H1 (cell line): ENCODE results near the gene STK33. TPM values are rescaled to one million over a fixed set of nuclear protein-coding genes. Genes with fewer than 3 reads are reported as not detected.

Experiments
- CTCF ChIA-PET: fragments of 300-600 bp; sonication (Branson Sonifier 250); formaldehyde crosslinking; loops from one replicate; lab custom pipeline; 2021; ENCODE audit not compliant: partially characterized antibody; lab: Charles Lee
- POLR2A ChIA-PET: fragments of 300-600 bp; sonication (Branson Sonifier 250); formaldehyde crosslinking; loops from one replicate; lab custom pipeline; 2021; ENCODE audit warnings: inconsistent platforms; ENCODE audit not compliant: partially characterized antibody; lab: Charles Lee
- DNase-seq, 2 experiments: peaks; one replicate each; pipeline versions ENCODE4 v3.0.0 to v3.0.0-alpha.2; 2010 to 2022; ENCODE audit warnings: low spot score in 2 of 2, low read depth in 1 of 2, mixed read lengths in 1 of 2
- FAIRE-seq: peaks from 2 replicates; lab custom pipeline; 2011; peaks lifted over from hg19 to GRCh38; lab: Jason Lieb, UNC
- H2AFZ ChIP-seq: 2 replicates; pipeline ENCODE4 v1.8.1; 2012; ENCODE audit warnings: low read length, inconsistent platforms
- H2AK5ac ChIP-seq: 2 replicates; pipeline ENCODE4 v1.6.1; 2013; ENCODE audit warnings: low read depth, low read length
- H2BK120ac ChIP-seq: replicated peaks from 2 replicates; pipeline ENCODE3; 2013; ENCODE audit warnings: low read depth, low read length, inconsistent platforms
- H2BK12ac ChIP-seq: 2 replicates; pipeline ENCODE4 v1.6.1; 2013; ENCODE audit warnings: low read depth, low read length
- H2BK15ac ChIP-seq: 2 replicates; pipeline ENCODE4 v1.6.1; 2013; ENCODE audit warnings: low read length
- H2BK20ac ChIP-seq: 2 replicates; pipeline ENCODE4 v1.6.1; 2013; ENCODE audit warnings: low read length
- H2BK5ac ChIP-seq: 2 replicates; pipeline ENCODE4 v1.6.1; 2013; ENCODE audit warnings: low read depth, low read length
- H3K14ac ChIP-seq: 2 replicates; pipeline ENCODE4 v1.6.1; 2013; ENCODE audit warnings: inconsistent platforms; ENCODE audit not compliant: insufficient read length
- H3K18ac ChIP-seq: 2 replicates; pipeline ENCODE4 v1.6.1; 2013; ENCODE audit warnings: low read length; ENCODE audit errors: extremely low read depth
- H3K23ac ChIP-seq: 2 replicates; pipeline ENCODE4 v1.6.1; 2013; ENCODE audit warnings: inconsistent platforms; ENCODE audit not compliant: insufficient read length
- H3K23me2 ChIP-seq: 2 replicates; pipeline ENCODE4 v1.6.1; 2013; ENCODE audit warnings: low read depth, low read length
- H3K27ac ChIP-seq: 2 replicates; pipeline ENCODE4 v1.6.1; 2011; ENCODE audit warnings: low read depth, low read length, inconsistent platforms
- H3K27me3 ChIP-seq, 4 experiments: replicated peaks in 1 of 4; 1 replicate in 1 of 4; 2 replicates in 3 of 4; pipeline versions ENCODE4 v1.6.1 to v1.8.1; 2011 to 2013; ENCODE audit warnings: low read length in 3 of 4, mild to moderate bottlenecking in 3 of 4, inconsistent platforms in 2 of 4, mixed read lengths in 2 of 4, moderate library complexity in 1 of 4; ENCODE audit not compliant: control insufficient read depth in 3 of 4, insufficient read depth in 3 of 4; ENCODE audit errors: extremely low read depth in 1 of 4
- H3K36me3 ChIP-seq, 4 experiments: 2 replicates each; pipeline versions ENCODE4 v1.6.1 to v1.8.1; 2011 to 2013; ENCODE audit warnings: mild to moderate bottlenecking in 4 of 4, low read length in 3 of 4, moderate library complexity in 2 of 4, control low read depth in 1 of 4, inconsistent platforms in 1 of 4; ENCODE audit not compliant: insufficient read depth in 4 of 4, control insufficient read depth in 2 of 4
- H3K4ac ChIP-seq: replicated peaks from 2 replicates; pipeline ENCODE3; 2013; ENCODE audit warnings: low read length, low read depth, mixed read lengths, inconsistent platforms; ENCODE audit not compliant: insufficient read length
- H3K4me1 ChIP-seq, 4 experiments: replicated peaks in 1 of 4; 1 replicate in 1 of 4; 2 replicates in 3 of 4; pipeline versions ENCODE4 v1.6.1 to v1.8.1; 2011 to 2013; ENCODE audit warnings: low read length in 3 of 4, inconsistent platforms in 2 of 4, mixed read lengths in 1 of 4; ENCODE audit not compliant: insufficient read depth in 4 of 4, control insufficient read depth in 3 of 4
- H3K4me2 ChIP-seq, 2 experiments: 2 replicates each; pipeline versions ENCODE4 v1.6.1 to v1.8.1; 2011 to 2013; ENCODE audit warnings: low read depth in 2 of 2, low read length in 2 of 2, control low read depth in 1 of 2, inconsistent platforms in 1 of 2, mild to moderate bottlenecking in 1 of 2; ENCODE audit not compliant: insufficient read depth in 1 of 2
- H3K4me3 ChIP-seq, 4 experiments: fragments of 200-600, 300-600 bp in 1 of 4; sonication (generic), shearing (Covaris generic), sonication (Bioruptor Twin) in 1 of 4; 2 replicates each; pipeline versions ENCODE4 v1.5.1 to v1.8.1; 2011 to 2016; ENCODE audit warnings: low read length in 4 of 4, low read depth in 3 of 4, control low read depth in 2 of 4, inconsistent platforms in 2 of 4, mild to moderate bottlenecking in 2 of 4, mixed read lengths in 1 of 4, moderate library complexity in 1 of 4; ENCODE audit not compliant: insufficient read depth in 2 of 4; ENCODE audit errors: extremely low read depth in 1 of 4
- H3K56ac ChIP-seq: replicated peaks from 2 replicates; pipeline ENCODE3; 2013; ENCODE audit warnings: low read depth, mild to moderate bottlenecking, mixed read lengths, low read length, inconsistent platforms; ENCODE audit not compliant: insufficient read length
- H3K79me1 ChIP-seq: 2 replicates; pipeline ENCODE4 v1.6.1; 2013; ENCODE audit warnings: low read depth, low read length, control low read depth
- H3K79me2 ChIP-seq, 2 experiments: 2 replicates each; pipeline versions ENCODE4 v1.6.1 to v1.8.1; 2012 to 2013; ENCODE audit warnings: low read length in 2 of 2, mild to moderate bottlenecking in 2 of 2, inconsistent platforms in 1 of 2; ENCODE audit not compliant: insufficient read depth in 2 of 2, control insufficient read depth in 1 of 2
- H3K9ac ChIP-seq, 4 experiments: replicated peaks in 1 of 4; 1 replicate in 1 of 4; 2 replicates in 3 of 4; pipeline versions ENCODE4 v1.6.1 to v1.8.1; 2011 to 2013; ENCODE audit warnings: low read depth in 3 of 4, low read length in 3 of 4, control low read depth in 2 of 4, mild to moderate bottlenecking in 2 of 4, moderate library complexity in 2 of 4, inconsistent platforms in 1 of 4; ENCODE audit errors: extremely low read depth in 1 of 4
- H3K9me3 ChIP-seq, 2 experiments: 2 replicates each; pipeline versions ENCODE4 v1.6.1 to v1.8.1; 2012 to 2013; ENCODE audit warnings: mild to moderate bottlenecking in 2 of 2, moderate library complexity in 2 of 2, control low read depth in 1 of 2, inconsistent platforms in 1 of 2, low read depth in 1 of 2, low read length in 1 of 2, mixed read lengths in 1 of 2; ENCODE audit not compliant: insufficient read depth in 2 of 2
- H4K20me1 ChIP-seq, 2 experiments: replicated peaks in 1 of 2; 2 replicates each; pipeline versions ENCODE3 to v1.8.1; 2011 to 2013; ENCODE audit warnings: inconsistent platforms in 2 of 2, low read length in 2 of 2, mild to moderate bottlenecking in 1 of 2; ENCODE audit not compliant: insufficient read depth in 2 of 2, control insufficient read depth in 1 of 2
- H4K5ac ChIP-seq: 2 replicates; pipeline ENCODE4 v1.6.1; 2013; ENCODE audit warnings: low read length, low read depth, mixed read lengths, inconsistent platforms; ENCODE audit not compliant: insufficient read length
- H4K8ac ChIP-seq: 2 replicates; pipeline ENCODE4 v1.8.0; 2013; ENCODE audit warnings: mild to moderate bottlenecking, moderate library complexity, low read length, inconsistent platforms; ENCODE audit not compliant: insufficient read depth; ENCODE audit errors: extremely low read depth
- H4K91ac ChIP-seq: replicated peaks from 2 replicates; pipeline ENCODE3; 2013; ENCODE audit warnings: low read length, mixed read lengths, inconsistent platforms; ENCODE audit not compliant: insufficient read length
- ATF3 ChIP-seq: IDR thresholded peaks from 2 replicates; pipeline ENCODE4 v1.6.1; 2011; ENCODE audit warnings: low read depth, mild to moderate bottlenecking, low read length; ENCODE audit not compliant: insufficient read depth
- BACH1 ChIP-seq: IDR thresholded peaks from 2 replicates; pipeline ENCODE4 v1.6.1; 2012; ENCODE audit warnings: low read length, improper control_type of control experiment
- BRCA1 ChIP-seq: IDR thresholded peaks from 2 replicates; pipeline ENCODE4 v1.6.1; 2012; ENCODE audit warnings: low read depth, low read length, improper control_type of control experiment
- CHD1 ChIP-seq: IDR thresholded peaks from 2 replicates; pipeline ENCODE4 v1.6.1; 2012; ENCODE audit warnings: low read depth, low read length, improper control_type of control experiment
- KDM4A ChIP-seq: IDR thresholded peaks from one replicate; pipeline ENCODE4 v1.7.1; 2012; ENCODE audit warnings: low read depth, mild to moderate bottlenecking, moderate library complexity, low read length, inconsistent platforms; ENCODE audit not compliant: severe bottlenecking
- RXRA ChIP-seq: IDR thresholded peaks from 2 replicates; pipeline ENCODE4 v1.6.1; 2011; ENCODE audit warnings: low read depth, mild to moderate bottlenecking, low read length, moderate library complexity; ENCODE audit not compliant: insufficient read depth
- SIX5 ChIP-seq: IDR thresholded peaks from 2 replicates; pipeline ENCODE4 v1.6.1; 2011; ENCODE audit warnings: mild to moderate bottlenecking, low read depth, low read length
- SP4 ChIP-seq: IDR thresholded peaks from 2 replicates; pipeline ENCODE4 v1.6.1; 2012; ENCODE audit warnings: low read length, inconsistent platforms
- SUZ12 ChIP-seq: fragments of 200-600 bp; sonication (generic); IDR thresholded peaks from 2 replicates; pipeline ENCODE4 v1.6.1; 2012; ENCODE audit warnings: mild to moderate bottlenecking, inconsistent platforms, low read length, moderate library complexity, mixed read lengths
- YY1 ChIP-seq: IDR thresholded peaks from 2 replicates; pipeline ENCODE4 v1.6.1; 2011; ENCODE audit warnings: low read depth, mild to moderate bottlenecking, low read length
- ZNF274 ChIP-seq: IDR thresholded peaks from 2 replicates; pipeline ENCODE4 v1.7.0; 2012; ENCODE audit warnings: low read length, borderline replicate concordance; ENCODE audit errors: extremely low read depth
- WGBS, 2 experiments: shearing (Covaris generic) in 1 of 2; methylation state at CpG; one replicate each; pipeline versions ENCODE4 v1.1.6 to v1.1.7; 2013 to 2015; ENCODE audit warnings: low lambda C conversion rate in 2 of 2, mixed read lengths in 2 of 2, inconsistent platforms in 1 of 2, low coverage in 1 of 2, missing lambda C conversion rate in 1 of 2; ENCODE audit not compliant: insufficient replicate concordance in 2 of 2, insufficient coverage in 1 of 2, insufficient read length in 1 of 2; ENCODE audit errors: extremely low coverage in 1 of 2, missing lambda C conversion rate in 1 of 2; 5-methylcytosine and 5-hydroxymethylcytosine counted together
- polyA plus RNA-seq, 7 experiments: library from polyadenylated mRNA; depleted of rRNA in 3 of 7; stranded (reverse) in 5 of 7; unstranded in 2 of 7; fragments of >200 nt in 5 of 7; fragments of 200-250 nt in 2 of 7; gene quantifications; 1 replicate in 5 of 7; 2 replicates in 1 of 7; 4 replicates in 1 of 7; pipeline versions ENCODE4 v1.2.1 to v1.2.3, GENCODE V29; 2011 to 2013; ENCODE audit warnings: missing spikeins in 2 of 7, mixed read lengths in 2 of 7
- total RNA-seq: library from RNA; stranded (reverse); fragmentation: NEBNext Ultra II Directional; extraction: Animal tissue kit (Norgen Biotek cat#: 25700); gene quantifications from 2 replicates; pipeline ENCODE4 v1.2.1, GENCODE V29; 2021
- TF ChIP-seq, protein P1 (sequence below): IDR thresholded peaks from 2 replicates; pipeline ENCODE4 v1.6.1; 2012; ENCODE audit warnings: inconsistent platforms

The STK33 gene
- total and polyA plus RNA-seq, 2 of the 8 experiments (the other 6 are each of a cell fraction or from before 2014, with no cell fraction given), result 8.8 to 25.1 TPM

DNA sequence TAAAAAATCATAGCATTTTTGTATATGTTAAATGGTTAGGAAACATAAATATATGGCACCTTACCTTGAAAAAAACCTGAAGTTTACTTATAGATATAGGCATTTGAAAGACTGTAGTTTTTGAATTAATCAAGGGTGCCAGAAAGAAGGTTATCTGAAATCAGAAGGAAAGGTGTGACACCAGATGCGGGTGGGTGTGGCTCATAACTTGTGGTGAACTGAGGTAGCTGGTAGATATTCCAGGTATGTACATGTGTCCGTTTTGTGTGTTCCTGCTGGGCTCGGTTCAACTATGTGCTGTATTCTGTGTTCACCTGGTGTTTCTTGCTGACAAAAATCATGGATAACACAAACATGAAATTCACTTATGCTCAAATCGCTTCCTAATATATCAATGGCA is 35.6 kb downstream of the STK33 start:
- no peaks in the 10 kb centered on the region; a peak in 1 of 8 replicates for H3K36me3 ChIP-seq
- TF ChIP-seq BRCA1 (no peak), ZNF274 (no peak), BACH1 (no peak), RXRA (no peak), YY1 (no peak), SIX5 (no peak), CHD1 (no peak), SP4 (no peak), KDM4A (no peak), SUZ12 (no peak), ATF3 (no peak)
- TF ChIP-seq, protein P1, sequence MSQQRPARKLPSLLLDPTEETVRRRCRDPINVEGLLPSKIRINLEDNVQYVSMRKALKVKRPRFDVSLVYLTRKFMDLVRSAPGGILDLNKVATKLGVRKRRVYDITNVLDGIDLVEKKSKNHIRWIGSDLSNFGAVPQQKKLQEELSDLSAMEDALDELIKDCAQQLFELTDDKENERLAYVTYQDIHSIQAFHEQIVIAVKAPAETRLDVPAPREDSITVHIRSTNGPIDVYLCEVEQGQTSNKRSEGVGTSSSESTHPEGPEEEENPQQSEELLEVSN, result no peak
- H4K20me1 ChIP-seq, result no peaks in the 10 kb centered on the region
- no peaks in the 10 kb centered on the region for H3K27me3 ChIP-seq
- WGBS, 2 experiments, result 93% methylated on average over 4 of the region's 4 CpGs; no CpG with 5 or more reads in 1 of the 2 experiments
- H3K9me3 ChIP-seq, result peaks cover 3 to 7% of the 10 kb centered on the region in 2 experiments; a peak in 2 of 4 replicates
- no peak overlapping the region for H2AFZ ChIP-seq
- no peak overlapping the region for H3K18ac ChIP-seq
- ChIA-PET POLR2A (no interaction called here), CTCF (interaction anchor here (1.0 kb wide), 2 partner anchors 8 to 167 kb away, joined by 3 to 5 read pairs; no protein-coding TSS in a partner anchor)
- no peak overlapping the region for H3K4me3 ChIP-seq
- no peak overlapping the region for H2BK15ac ChIP-seq
- no peak for DNase-seq
- H3K79me1 ChIP-seq, result no peaks in the 10 kb centered on the region
- H3K4ac ChIP-seq, result no peak overlapping the region
- H2AK5ac ChIP-seq, result no peak overlapping the region
- no peak overlapping the region for H2BK12ac ChIP-seq
- H3K9ac ChIP-seq, result no peak overlapping the region
- H2BK5ac ChIP-seq, result no peak overlapping the region
- no peak overlapping the region for H3K56ac ChIP-seq
- no peak for FAIRE-seq
- no peak overlapping the region for H3K27ac ChIP-seq
- H3K23me2 ChIP-seq, result no peaks in the 10 kb centered on the region
- no peak overlapping the region for H4K5ac ChIP-seq
- H3K4me2 ChIP-seq, result no peak overlapping the region
- no peaks in the 10 kb centered on the region for H3K4me1 ChIP-seq
- H3K79me2 ChIP-seq, result no peaks in the 10 kb centered on the region
- H2BK20ac ChIP-seq, result no peak overlapping the region
- no peak overlapping the region for H2BK120ac ChIP-seq
- no peak overlapping the region for H4K8ac ChIP-seq
- no peak overlapping the region for H3K14ac ChIP-seq
- H4K91ac ChIP-seq, result no peak overlapping the region
- no peak overlapping the region for H3K23ac ChIP-seq
